ENCODE results near the gene HSPA12B. TPM values are rescaled to one million over a fixed set of nuclear protein-coding genes. Genes with fewer than 3 reads are reported as not detected.
A peak's percentile ranks its signal among the peaks of the same experiment; 100 is the strongest.

The HSPA12B gene
- total RNA-seq, 4 donors from 2014 or later: 0.64 to 4.6 (median 1.8) TPM

- WGBS, 2 donors: 75 to 85% methylated on average over 6 to 8 of the region's 8 CpGs
Measured at GRCh38 chr20:3723284-3723683, 9.2 kb upstream of the HSPA12B start.

DNA sequence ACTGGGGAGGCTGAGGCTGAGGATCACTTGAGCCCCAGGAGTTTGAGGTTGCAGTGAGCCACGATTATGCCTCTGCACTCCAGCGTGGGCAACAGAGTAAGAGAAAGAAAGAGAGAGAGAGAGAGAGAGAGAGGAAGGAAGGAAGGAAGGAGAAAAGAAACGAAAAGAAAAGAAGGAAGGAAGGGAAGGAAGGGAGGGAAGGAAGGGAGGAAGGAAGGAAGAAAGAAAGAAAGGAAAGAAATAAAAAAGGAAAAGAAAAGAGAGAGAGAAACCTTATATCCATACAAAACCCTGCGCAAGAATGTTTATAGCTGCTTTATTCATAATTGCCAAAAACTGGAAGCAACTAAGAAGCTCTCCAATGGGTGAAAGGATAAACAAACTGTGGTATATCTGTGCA, 8.1 kb upstream of the HSPA12B start:
- no peaks in the 10 kb centered on the region for H3K9me3 ChIP-seq
- H3K36me3 ChIP-seq: no peaks in the 10 kb centered on the region
- 56 to 76% methylated on average over 4 of the region's 4 CpGs for WGBS, 2 donors
- TF ChIP-seq CTCF (IDR thresholded peaks at IDR 0.05): no peak
- no peak for TF ChIP-seq POLR2A (IDR thresholded peaks at IDR 0.05)
- no peak overlapping the region for H3K27ac ChIP-seq
- H3K4me3 ChIP-seq: no peak overlapping the region
- no peak for DNase-seq
- intact Hi-C loops (cut with DNase I): no loop called here
- peaks cover 7 to 23% (median 15%) of the 10 kb centered on the region in 3 donors for H3K4me1 ChIP-seq
- peaks cover 0 to 42% (median 0%) of the 10 kb centered on the region in 4 donors for H3K27me3 ChIP-seq

More at GRCh38 chr20:3723284-3723683, 9.2 kb upstream of the HSPA12B start:
- no peak overlapping the region for H3K27ac ChIP-seq
- no peak overlapping the region for H3K4me3 ChIP-seq
- peaks cover 0 to 39% (median 0%) of the 10 kb centered on the region in 4 donors for H3K27me3 ChIP-seq
- peaks cover 7 to 13% (median 11%) of the 10 kb centered on the region in 3 donors for H3K4me1 ChIP-seq
- H3K9me3 ChIP-seq: no peaks in the 10 kb centered on the region
- intact Hi-C loops (cut with DNase I): no loop called here
- no peak for TF ChIP-seq CTCF (IDR thresholded peaks at IDR 0.05)
- no peak for TF ChIP-seq POLR2A (IDR thresholded peaks at IDR 0.05)
- H3K36me3 ChIP-seq: no peaks in the 10 kb centered on the region
- DNase-seq: no peak

DNA sequence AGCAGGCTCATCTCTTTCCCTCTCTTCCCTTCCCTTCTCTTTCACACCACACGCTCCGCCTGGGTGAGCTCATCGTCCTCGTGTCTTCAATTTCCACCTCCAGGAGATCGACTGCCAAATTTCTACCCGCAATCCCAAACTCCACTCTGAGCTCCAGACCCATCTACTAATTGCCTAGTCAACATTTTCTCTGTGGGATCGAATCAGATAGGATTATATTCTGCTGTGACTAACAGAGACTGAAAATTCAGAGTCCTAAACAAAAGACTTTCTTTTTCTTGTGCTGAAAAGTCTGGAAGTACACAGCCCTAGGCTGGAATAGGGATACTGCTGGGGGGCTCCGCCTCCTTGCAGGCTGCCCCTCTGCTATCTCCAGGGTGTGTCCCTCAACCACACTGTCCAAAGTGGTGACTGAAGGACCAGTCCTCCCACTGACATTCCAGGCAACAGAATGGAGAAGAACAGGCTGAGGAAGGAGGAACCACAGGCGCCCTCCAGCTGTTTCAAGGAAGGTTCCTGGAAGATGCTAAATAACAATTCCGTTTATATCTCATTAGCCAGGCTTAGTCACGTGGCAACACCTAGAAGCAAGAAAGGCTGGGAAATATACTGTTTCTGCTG, 5.0 kb upstream of the HSPA12B start:
- DNase-seq: no peak
- Histone ChIP-seq H3K9me3 (no peaks in the 10 kb centered on the region), H3K4me1 (peaks cover 13 to 33% (median 15%) of the 10 kb centered on the region in 3 donors), H3K27ac (peak overlapping the region in 3 of 4 donors; percentile 20 to 73 (median 61)), H3K4me3 (peak overlapping the region in 1 of 4 donors; percentile 34), H3K36me3 (no peaks in the 10 kb centered on the region), H3K27me3 (peaks cover 0 to 46% (median 0%) of the 10 kb centered on the region in 4 donors)
- WGBS, 2 donors: 27 to 33% methylated on average over 10 of the region's 11 CpGs
- TF ChIP-seq CTCF (IDR thresholded peaks at IDR 0.05) (no peak), POLR2A (IDR thresholded peaks at IDR 0.05) (no peak)
- intact Hi-C loops (cut with DNase I): no loop called here

DNA sequence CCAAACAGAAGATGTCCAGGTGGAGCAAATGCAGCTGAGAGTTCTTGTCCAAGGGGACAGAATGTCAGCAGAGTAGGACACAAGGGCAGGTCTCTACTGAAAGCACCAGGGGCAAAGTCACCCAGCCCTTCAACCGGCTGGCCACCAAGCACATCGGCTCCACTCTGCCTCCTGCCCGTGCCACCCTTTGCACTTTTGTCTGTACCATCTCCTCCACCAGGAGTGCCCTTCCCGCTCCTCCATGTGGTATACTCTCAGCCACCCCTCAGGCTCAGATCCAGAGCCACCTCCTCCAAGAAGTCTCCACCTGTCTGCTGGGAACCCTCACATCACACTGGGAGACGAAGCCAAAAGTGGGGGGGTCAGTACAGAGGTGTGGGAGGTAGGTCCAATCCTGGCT, 4.1 kb upstream of the HSPA12B start:
- no peak overlapping the region for H3K4me3 ChIP-seq
- no peaks in the 10 kb centered on the region for H3K9me3 ChIP-seq
- no peak for DNase-seq
- H3K4me1 ChIP-seq: peaks cover 15 to 41% (median 17%) of the 10 kb centered on the region in 3 donors
- peaks cover 0 to 54% (median 2%) of the 10 kb centered on the region in 4 donors for H3K27me3 ChIP-seq
- 82 to 89% methylated on average over 3 to 4 of the region's 5 CpGs for WGBS, 2 donors
- no peaks in the 10 kb centered on the region for H3K36me3 ChIP-seq
- TF ChIP-seq CTCF (IDR thresholded peaks at IDR 0.05): no peak
- TF ChIP-seq POLR2A (IDR thresholded peaks at IDR 0.05): no peak
- H3K27ac ChIP-seq: peak overlapping the region in 2 of 4 donors; percentile 20 to 73
- intact Hi-C loops (cut with DNase I): no loop called here

DNA sequence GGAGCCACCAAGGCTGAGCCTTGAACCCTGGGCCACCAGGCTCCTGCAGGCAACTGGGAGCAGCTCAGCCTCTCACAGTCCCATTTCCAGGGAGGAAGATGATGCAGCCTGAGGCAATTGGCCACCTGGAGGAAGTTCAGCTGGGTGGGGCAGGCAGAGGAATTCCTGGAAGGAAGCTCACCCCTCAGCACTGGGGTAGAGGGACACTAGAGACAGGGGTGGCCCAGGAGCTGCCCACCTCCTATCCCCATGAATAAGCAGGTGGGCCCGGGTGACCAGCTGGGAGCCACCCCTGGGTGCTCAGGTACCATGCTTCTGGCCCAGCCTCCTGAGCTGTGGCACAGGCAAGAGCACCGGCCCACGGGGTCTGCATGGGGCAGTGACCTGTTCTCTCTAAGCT, 3.6 kb upstream of the HSPA12B start:
- DNase-seq: no peak

More for the DNA sequence above, 3.6 kb upstream of the HSPA12B start:
- intact Hi-C loops (cut with DNase I): no loop called here
- H3K4me3 ChIP-seq: no peak overlapping the region
- peaks cover 0 to 60% (median 2%) of the 10 kb centered on the region in 4 donors for H3K27me3 ChIP-seq
- H3K36me3 ChIP-seq: no peaks in the 10 kb centered on the region
- TF ChIP-seq CTCF (IDR thresholded peaks at IDR 0.05): no peak
- no peak for TF ChIP-seq POLR2A (IDR thresholded peaks at IDR 0.05)
- peaks cover 15 to 46% (median 17%) of the 10 kb centered on the region in 3 donors for H3K4me1 ChIP-seq
- peak overlapping the region in 1 of 4 donors; percentile 73 for H3K27ac ChIP-seq
- 80% methylated on average over 2 of the region's 3 CpGs; no CpG with 5 or more reads in 1 of the 2 donors for WGBS, 2 donors
- no peaks in the 10 kb centered on the region for H3K9me3 ChIP-seq

Data from esophagus squamous epithelium (tissue), 5 donors.